GM18861 (cell line): Measurements from ENCODE around the gene RER1.
A peak's percentile ranks its signal among the peaks of the same experiment; 100 is the strongest.

Experiments
- ATAC-seq: cut with Tn5 transposase; IDR thresholded peaks from one replicate; pipeline ENCODE4 v1.9.1; 2021; ENCODE audit not compliant: unreplicated experiment

The RER1 gene

GRCh38 chr1:2375923-2376260, 15.7 kb upstream of the RER1 start:
- ATAC-seq: no peak

GRCh38 chr1:2376261-2376741, 15.3 kb upstream of the RER1 start:
- no peak for ATAC-seq

- no peak for ATAC-seq
Measured at GRCh38 chr1:2376931-2377672, 14.5 kb upstream of the RER1 start.

GRCh38 chr1:2377751-2378440, 13.7 kb upstream of the RER1 start:
- no peak for ATAC-seq

GRCh38 chr1:2378441-2378851, 13.2 kb upstream of the RER1 start:
- ATAC-seq: no peak

GRCh38 chr1:2378956-2379732, 12.5 kb upstream of the RER1 start:
- no peak for ATAC-seq

GRCh38 chr1:2379733-2380404, 11.8 kb upstream of the RER1 start:
- ATAC-seq: no peak

- peak; percentile 7 for ATAC-seq
Measured at GRCh38 chr1:2380816-2381591, 10.6 kb upstream of the RER1 start.

- peak; percentile 51 for ATAC-seq
Measured at GRCh38 chr1:2381741-2382620, 9.7 kb upstream of the RER1 start.

- ATAC-seq: no peak
Measured at GRCh38 chr1:2382621-2383361, 8.8 kb upstream of the RER1 start.

- ATAC-seq: no peak
Measured at GRCh38 chr1:2383576-2383975, 8.1 kb upstream of the RER1 start.

- ATAC-seq: no peak
Measured at GRCh38 chr1:2384130-2384860, 7.3 kb upstream of the RER1 start.

GRCh38 chr1:2384941-2385481, 6.6 kb upstream of the RER1 start:
- ATAC-seq: no peak

- no peak for ATAC-seq
Measured at GRCh38 chr1:2385606-2386280, 5.9 kb upstream of the RER1 start.

- no peak for ATAC-seq
Measured at GRCh38 chr1:2386636-2387611, 4.7 kb upstream of the RER1 start.
